Endodermal cell (in vitro differentiated cells): ENCODE measurements around the gene SPAG16. TPM values are rescaled to one million over a fixed set of nuclear protein-coding genes. Genes with fewer than 3 reads are reported as not detected.

Source experiments
- DNase-seq: peaks from one replicate; pipeline ENCODE4 v3.0.0-alpha.2; 2017
- H3K27ac ChIP-seq: 2 replicates; pipeline ENCODE4 v1.5.1; 2013; ENCODE audit warnings: mild to moderate bottlenecking, low read depth, low read length, moderate library complexity
- H3K27me3 ChIP-seq: 2 replicates; pipeline ENCODE4 v1.6.1; 2013; ENCODE audit warnings: mild to moderate bottlenecking, low read length, moderate library complexity; ENCODE audit not compliant: insufficient read depth, control insufficient read depth, poor library complexity, severe bottlenecking
- H3K36me3 ChIP-seq: 2 replicates; pipeline ENCODE4 v1.7.0; 2013; ENCODE audit warnings: mild to moderate bottlenecking, low read length, moderate library complexity; ENCODE audit not compliant: control insufficient read depth, insufficient read depth
- H3K4me1 ChIP-seq: one replicate; pipeline ENCODE4 v1.7.0; 2013; ENCODE audit warnings: low read length; ENCODE audit not compliant: control insufficient read depth, insufficient read depth
- H3K4me3 ChIP-seq: 2 replicates; pipeline ENCODE4 v1.5.1; 2013; ENCODE audit warnings: mild to moderate bottlenecking, low read length, moderate library complexity
- H3K9ac ChIP-seq: 2 replicates; pipeline ENCODE4 v1.6.1; 2013; ENCODE audit warnings: mild to moderate bottlenecking, low read length, moderate library complexity; ENCODE audit not compliant: poor library complexity, severe bottlenecking; ENCODE audit errors: extremely low read depth
- H3K9me3 ChIP-seq: 2 replicates; pipeline ENCODE4 v1.6.1; 2013; ENCODE audit warnings: mild to moderate bottlenecking, low read length, moderate library complexity; ENCODE audit not compliant: control insufficient read depth
- H3K27ac Mint-ChIP-seq: 2 replicates; pipeline ENCODE4 v1.8.0; 2020; ENCODE audit warnings: mixed read lengths
- H3K27me3 Mint-ChIP-seq: 2 replicates; pipeline ENCODE4 v1.8.0; 2021; ENCODE audit warnings: mild to moderate bottlenecking, mixed read lengths; ENCODE audit not compliant: insufficient read depth
- H3K36me3 Mint-ChIP-seq: 2 replicates; pipeline ENCODE4 v1.8.0; 2020; ENCODE audit warnings: low read depth, mixed read lengths
- H3K4me1 Mint-ChIP-seq: 2 replicates; pipeline ENCODE4 v1.8.0; 2020; ENCODE audit warnings: mixed read lengths
- H3K4me3 Mint-ChIP-seq: 2 replicates; pipeline ENCODE4 v1.8.0; 2020; ENCODE audit warnings: mild to moderate bottlenecking, moderate library complexity, mixed read lengths
- H3K9me3 Mint-ChIP-seq: 2 replicates; pipeline ENCODE4 v1.8.0; 2020; ENCODE audit warnings: mild to moderate bottlenecking, mixed read lengths
- CTCF ChIP-seq: fragments of 200-600 bp; sonication (generic); conservative IDR thresholded peaks from 2 replicates; pipeline ENCODE4 v1.5.0; 2021; ENCODE audit warnings: antibody characterized with exemption, mild to moderate bottlenecking
- WGBS, 2 experiments: methylation state at CpG; one replicate each; pipeline versions ENCODE4 v1.1.5 to v1.1.7; 2013; ENCODE audit warnings: missing lambda C conversion rate in 2 of 2, mixed read lengths in 1 of 2; ENCODE audit not compliant: insufficient coverage in 1 of 2, insufficient read length in 1 of 2; 5-methylcytosine and 5-hydroxymethylcytosine counted together
- total RNA-seq, 2 donors: library from RNA; stranded (reverse); fragmentation: NEBNext Ultra II Directional in 1 of 2; extraction: Animal tissue kit (Norgen Biotek cat#: 25700) in 1 of 2; gene quantifications; 2 replicates in 1 of 2; 3 replicates in 1 of 2; pipeline ENCODE4 v1.2.1, GENCODE V29; 2021

SPAG16 gene
- total RNA-seq, 2 donors from 2014 or later: 27.8 to 38.2 TPM

GRCh38 chr2:214233164-214233563 lies 948.9 kb downstream of the SPAG16 start:
- Histone ChIP-seq H3K27ac (no peak overlapping the region), H3K9me3 (no peaks in the 10 kb centered on the region), H3K36me3 (no peaks in the 10 kb centered on the region), H3K4me3 (no peak overlapping the region), H3K27me3 (no peaks in the 10 kb centered on the region), H3K9ac (no peak overlapping the region), H3K4me1 (no peaks in the 10 kb centered on the region)
- no peak overlapping the region for H3K27ac Mint-ChIP-seq
- no peaks in the 10 kb centered on the region for H3K27me3 Mint-ChIP-seq
- H3K4me1 Mint-ChIP-seq: no peaks in the 10 kb centered on the region
- no peak for TF ChIP-seq CTCF
- no peak overlapping the region for H3K4me3 Mint-ChIP-seq
- no peaks in the 10 kb centered on the region for H3K9me3 Mint-ChIP-seq
- no peaks in the 10 kb centered on the region for H3K36me3 Mint-ChIP-seq
- DNase-seq: no peak

GRCh38 chr2:214242797-214243196 lies 958.5 kb downstream of the SPAG16 start:
- no peak overlapping the region for H3K27ac Mint-ChIP-seq
- no peaks in the 10 kb centered on the region for H3K36me3 Mint-ChIP-seq
- WGBS, 2 experiments: 100% methylated on average over 1 of the region's 1 CpG

GRCh38 chr2:214244847-214245246 lies 960.6 kb downstream of the SPAG16 start:
- H3K4me3 Mint-ChIP-seq: no peak overlapping the region
- no peak overlapping the region for H3K4me3 ChIP-seq
- WGBS, 2 experiments: 100% methylated on average over 1 of the region's 1 CpG; no CpG with 5 or more reads in 1 of the 2 experiments
- no peak overlapping the region for H3K9ac ChIP-seq
- no peak for DNase-seq
- H3K27me3 ChIP-seq: no peaks in the 10 kb centered on the region
- no peaks in the 10 kb centered on the region for H3K4me1 ChIP-seq
- H3K27me3 Mint-ChIP-seq: no peaks in the 10 kb centered on the region
- H3K27ac ChIP-seq: no peak overlapping the region
- H3K27ac Mint-ChIP-seq: no peak overlapping the region
- H3K9me3 ChIP-seq: no peaks in the 10 kb centered on the region
- no peaks in the 10 kb centered on the region for H3K36me3 Mint-ChIP-seq
- H3K9me3 Mint-ChIP-seq: no peaks in the 10 kb centered on the region
- no peaks in the 10 kb centered on the region for H3K4me1 Mint-ChIP-seq
- no peak for TF ChIP-seq CTCF
- no peaks in the 10 kb centered on the region for H3K36me3 ChIP-seq

More at GRCh38 chr2:214242797-214243196, 958.5 kb downstream of the SPAG16 start:
- H3K4me3 Mint-ChIP-seq: no peak overlapping the region
- no peak overlapping the region for H3K27ac ChIP-seq
- H3K9ac ChIP-seq: no peak overlapping the region
- H3K4me1 Mint-ChIP-seq: no peaks in the 10 kb centered on the region
- no peaks in the 10 kb centered on the region for H3K27me3 Mint-ChIP-seq
- H3K9me3 Mint-ChIP-seq: no peaks in the 10 kb centered on the region
- H3K36me3 ChIP-seq: no peaks in the 10 kb centered on the region
- H3K4me3 ChIP-seq: no peak overlapping the region
- H3K27me3 ChIP-seq: no peaks in the 10 kb centered on the region
- TF ChIP-seq CTCF: no peak
- no peak for DNase-seq
- no peaks in the 10 kb centered on the region for H3K9me3 ChIP-seq
- H3K4me1 ChIP-seq: no peaks in the 10 kb centered on the region
